A673 (cell line): ENCODE measurements around the gene SPTA1.

ENCODE experiments used
- EZH2 ChIP-seq: fragments of 200-600 bp; sonication (generic); IDR thresholded peaks from 2 replicates; pipeline ENCODE4 v1.6.1; 2017; ENCODE audit warnings: borderline replicate concordance, low read depth, mild to moderate bottlenecking, mixed read lengths, antibody characterized with exemption, low read length; ENCODE audit not compliant: poor library complexity, severe bottlenecking
- TF ChIP-seq, protein P1 (sequence below): fragments of 300-800, 200-600 bp; sonication (generic); conservative IDR thresholded peaks from 2 replicates; pipeline ENCODE4 v1.5.1; 2017; ENCODE audit warnings: low read depth, mild to moderate bottlenecking, antibody characterized with exemption, low read length, moderate library complexity, mixed read lengths

DNA sequence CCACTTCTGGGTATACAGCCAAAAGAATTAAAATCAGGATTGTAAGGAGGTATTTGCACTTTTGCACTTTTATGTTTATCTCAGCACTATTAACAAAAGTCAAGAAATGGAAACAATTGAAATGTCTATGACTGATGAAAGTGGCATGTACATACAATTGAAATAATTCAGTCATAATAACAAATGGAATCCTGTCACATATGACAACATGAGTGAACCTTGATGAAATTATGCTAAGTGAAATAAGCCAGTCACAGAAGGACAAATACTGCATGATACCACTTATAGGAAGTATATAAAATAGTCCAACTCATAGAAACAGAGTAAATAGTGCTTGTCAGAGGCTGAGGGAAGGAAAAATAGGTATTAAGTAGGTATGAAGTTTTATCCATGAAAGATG, 3.4 kb upstream of the SPTA1 start:
- TF ChIP-seq, protein P1, sequence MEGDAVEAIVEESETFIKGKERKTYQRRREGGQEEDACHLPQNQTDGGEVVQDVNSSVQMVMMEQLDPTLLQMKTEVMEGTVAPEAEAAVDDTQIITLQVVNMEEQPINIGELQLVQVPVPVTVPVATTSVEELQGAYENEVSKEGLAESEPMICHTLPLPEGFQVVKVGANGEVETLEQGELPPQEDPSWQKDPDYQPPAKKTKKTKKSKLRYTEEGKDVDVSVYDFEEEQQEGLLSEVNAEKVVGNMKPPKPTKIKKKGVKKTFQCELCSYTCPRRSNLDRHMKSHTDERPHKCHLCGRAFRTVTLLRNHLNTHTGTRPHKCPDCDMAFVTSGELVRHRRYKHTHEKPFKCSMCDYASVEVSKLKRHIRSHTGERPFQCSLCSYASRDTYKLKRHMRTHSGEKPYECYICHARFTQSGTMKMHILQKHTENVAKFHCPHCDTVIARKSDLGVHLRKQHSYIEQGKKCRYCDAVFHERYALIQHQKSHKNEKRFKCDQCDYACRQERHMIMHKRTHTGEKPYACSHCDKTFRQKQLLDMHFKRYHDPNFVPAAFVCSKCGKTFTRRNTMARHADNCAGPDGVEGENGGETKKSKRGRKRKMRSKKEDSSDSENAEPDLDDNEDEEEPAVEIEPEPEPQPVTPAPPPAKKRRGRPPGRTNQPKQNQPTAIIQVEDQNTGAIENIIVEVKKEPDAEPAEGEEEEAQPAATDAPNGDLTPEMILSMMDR: no peak
- TF ChIP-seq EZH2: no peak
